ACC112 (cell line): Measurements from ENCODE around the gene SLC12A9.

Experiments used
- H2AFZ ChIP-seq: fragments of 200-600 bp; sonication (generic); one replicate; pipeline ENCODE4 v1.6.0; 2017; ENCODE audit warnings: antibody characterized with exemption, low read length; ENCODE audit not compliant: unreplicated experiment
- H3K27ac ChIP-seq: fragments of 200-600 bp; sonication (generic); 2 replicates; pipeline ENCODE4 v1.5.1; 2014; ENCODE audit warnings: low read depth, mild to moderate bottlenecking, antibody characterized with exemption, low read length, moderate library complexity
- H3K27me3 ChIP-seq: fragments of 200-600 bp; sonication (generic); 2 replicates; pipeline ENCODE4 v1.6.1; 2014; ENCODE audit warnings: mild to moderate bottlenecking, antibody characterized with exemption, low read length, moderate library complexity, mixed read lengths; ENCODE audit not compliant: insufficient read depth
- H3K36me3 ChIP-seq: fragments of 200-600 bp; sonication (generic); 2 replicates; pipeline ENCODE4 v1.6.1; 2016; ENCODE audit warnings: mild to moderate bottlenecking, antibody characterized with exemption, low read length, moderate library complexity, mixed read lengths; ENCODE audit not compliant: insufficient read depth
- H3K4me1 ChIP-seq: fragments of 200-600 bp; sonication (generic); one replicate; pipeline ENCODE4 v1.6.1; 2016; ENCODE audit warnings: low read length, mixed read lengths; ENCODE audit not compliant: insufficient read depth, unreplicated experiment, control insufficient read depth
- H3K4me3 ChIP-seq: fragments of 200-600 bp; sonication (generic); 2 replicates; pipeline ENCODE4 v1.5.1; 2014; ENCODE audit warnings: mild to moderate bottlenecking, low read depth, low read length
- H3K79me2 ChIP-seq: fragments of 200-600 bp; sonication (generic); one replicate; pipeline ENCODE4 v1.6.0; 2016; ENCODE audit warnings: low read length; ENCODE audit not compliant: control insufficient read depth, unreplicated experiment, insufficient read depth

The SLC12A9 gene

GRCh38 chr7:100825751-100826513, 26.6 kb upstream of the SLC12A9 start:
- Histone ChIP-seq H3K4me1 (peaks cover 11% of the 10 kb centered on the region), H3K27me3 (no peaks in the 10 kb centered on the region), H2AFZ (peak overlapping the region; percentile 11), H3K27ac (no peak overlapping the region), H3K36me3 (no peaks in the 10 kb centered on the region), H3K79me2 (peaks cover 3% of the 10 kb centered on the region), H3K4me3 (peak overlapping the region; percentile 84)

GRCh38 chr7:100826514-100827329, 25.8 kb upstream of the SLC12A9 start:
- no peaks in the 10 kb centered on the region for H3K27me3 ChIP-seq
- H3K79me2 ChIP-seq = peaks cover 3% of the 10 kb centered on the region
- H3K36me3 ChIP-seq = no peaks in the 10 kb centered on the region
- H3K27ac ChIP-seq = no peak overlapping the region
- peaks cover 11% of the 10 kb centered on the region for H3K4me1 ChIP-seq
- peak overlapping the region; percentile 80 for H2AFZ ChIP-seq
- peak overlapping the region; percentile 84 for H3K4me3 ChIP-seq

GRCh38 chr7:100827330-100828226, 24.9 kb upstream of the SLC12A9 start, which contains the start of gene EPHB4:
TSS of gene EPHB4 (minus strand) at chr7:100827523. CDS start at chr7:100827030, 493 bp downstream.
- H3K27ac ChIP-seq = no peak within 1 kb of the TSS
- peaks cover 11% of the 10 kb centered on the region for H3K4me1 ChIP-seq
- peaks cover 3% of the 10 kb centered on the region for H3K79me2 ChIP-seq
- no peaks in the 10 kb centered on the region for H3K27me3 ChIP-seq
- H3K36me3 ChIP-seq = no peaks in the 10 kb centered on the region
- H3K4me3 ChIP-seq = peak within 1 kb of the TSS; percentile 84
- peak within 1 kb of the TSS; percentile 80 for H2AFZ ChIP-seq

GRCh38 chr7:100829150-100829716, 23.3 kb upstream of the SLC12A9 start:
- no peak overlapping the region for H3K27ac ChIP-seq
- H3K79me2 ChIP-seq = peaks cover 3% of the 10 kb centered on the region
- H3K4me1 ChIP-seq = peaks cover 11% of the 10 kb centered on the region
- H2AFZ ChIP-seq = no peak overlapping the region
- no peaks in the 10 kb centered on the region for H3K36me3 ChIP-seq
- H3K27me3 ChIP-seq = no peaks in the 10 kb centered on the region
- H3K4me3 ChIP-seq = no peak overlapping the region

GRCh38 chr7:100830396-100830795, 22.1 kb upstream of the SLC12A9 start:
- no peak overlapping the region for H3K4me3 ChIP-seq
- no peak overlapping the region for H2AFZ ChIP-seq
- no peaks in the 10 kb centered on the region for H3K79me2 ChIP-seq
- no peak overlapping the region for H3K27ac ChIP-seq
- H3K36me3 ChIP-seq = no peaks in the 10 kb centered on the region
- H3K4me1 ChIP-seq = peaks cover 5% of the 10 kb centered on the region
- H3K27me3 ChIP-seq = no peaks in the 10 kb centered on the region

GRCh38 chr7:100832281-100832633, 20.3 kb upstream of the SLC12A9 start:
- Histone ChIP-seq H3K4me1 (no peaks in the 10 kb centered on the region), H3K79me2 (no peaks in the 10 kb centered on the region), H3K4me3 (no peak overlapping the region), H3K27me3 (no peaks in the 10 kb centered on the region), H3K36me3 (no peaks in the 10 kb centered on the region), H2AFZ (no peak overlapping the region), H3K27ac (no peak overlapping the region)

- Histone ChIP-seq H2AFZ (peak overlapping the region; percentile 44), H3K4me1 (no peaks in the 10 kb centered on the region), H3K79me2 (no peaks in the 10 kb centered on the region), H3K27ac (no peak overlapping the region), H3K27me3 (no peaks in the 10 kb centered on the region), H3K4me3 (no peak overlapping the region), H3K36me3 (no peaks in the 10 kb centered on the region)
Measured at GRCh38 chr7:100835903-100836811, 16.4 kb upstream of the SLC12A9 start.

- peak overlapping the region; percentile 18; the same call in 1 of the 2 replicates for H3K27ac ChIP-seq
- peak overlapping the region; percentile 56 for H3K4me3 ChIP-seq
- no peaks in the 10 kb centered on the region for H3K4me1 ChIP-seq
- no peaks in the 10 kb centered on the region for H3K79me2 ChIP-seq
- no peaks in the 10 kb centered on the region for H3K27me3 ChIP-seq
- H2AFZ ChIP-seq = peak overlapping the region; percentile 74
- no peaks in the 10 kb centered on the region for H3K36me3 ChIP-seq
Measured at GRCh38 chr7:100836812-100837098, 15.8 kb upstream of the SLC12A9 start.

GRCh38 chr7:100837099-100837836, 15.2 kb upstream of the SLC12A9 start:
- peak overlapping the region; percentile 74 for H2AFZ ChIP-seq

More at GRCh38 chr7:100837099-100837836, 15.2 kb upstream of the SLC12A9 start:
- Histone ChIP-seq H3K4me3 (peak overlapping the region; percentile 56), H3K79me2 (no peaks in the 10 kb centered on the region), H3K27me3 (no peaks in the 10 kb centered on the region), H3K36me3 (no peaks in the 10 kb centered on the region), H3K27ac (peak overlapping the region; percentile 18), H3K4me1 (no peaks in the 10 kb centered on the region)
